Testis (tissue), 5 donors: ENCODE measurements around the gene GPER1. TPM values are rescaled to one million over a fixed set of nuclear protein-coding genes. Genes with fewer than 3 reads are reported as not detected.
"Not testable (repeated sequence)": the region's sequence is repeated elsewhere in the genome, so short reads cannot be mapped to it uniquely, and the experiment has no call there.

ENCODE experiments used
- DNase-seq: peaks from one replicate; pipeline ENCODE4 v3.0.0-alpha.2; 2019
- H3K27ac ChIP-seq, 2 donors: fragments of 200-600 bp; sonication (generic); one replicate each; pipeline ENCODE4 v1.5.1; 2019
- H3K27me3 ChIP-seq: fragments of 200-600 bp; sonication (generic); one replicate; pipeline ENCODE4 v1.5.1; 2019
- H3K36me3 ChIP-seq: fragments of 200-600 bp; sonication (generic); one replicate; pipeline ENCODE4 v1.5.1; 2017; ENCODE audit warnings: low read depth; ENCODE audit errors: missing control alignments
- H3K4me1 ChIP-seq: fragments of 200-600 bp; sonication (generic); one replicate; pipeline ENCODE4 v1.5.1; 2019
- H3K4me3 ChIP-seq, 2 donors: fragments of 200-600 bp; sonication (generic); one replicate each; pipeline ENCODE4 v1.5.1; 2017 to 2019
- H3K9me3 ChIP-seq: fragments of 200-600 bp; sonication (generic); one replicate; pipeline ENCODE4 v1.5.1; 2017
- CTCF ChIP-seq, 3 experiments: fragments of 450-650 bp in 2 of 3; fragments of 200-600 bp in 1 of 3; sonication (generic) in 1 of 3; IDR thresholded peaks; one replicate each; pipeline ENCODE4 v1.5.1; 2016 to 2019; ENCODE audit warnings: antibody characterized with exemption in 3 of 3, mild to moderate bottlenecking in 2 of 3, moderate library complexity in 1 of 3
- POLR2A ChIP-seq: fragments of 450-650 bp; IDR thresholded peaks from one replicate; pipeline ENCODE4 v1.6.1; 2017; ENCODE audit warnings: antibody characterized with exemption, mild to moderate bottlenecking, moderate library complexity
- WGBS, 2 donors: methylation state at CpG; one replicate each; pipeline ENCODE4 v1.1.5; 2018; 5-methylcytosine and 5-hydroxymethylcytosine counted together
- intact Hi-C: fragments of 100-400 bp; cut with DNase I; formaldehyde crosslinking; loops from one replicate; pipeline ENCODE4 v1.15.1; 2023; ENCODE audit warnings: low total_unique reads
- long read RNA-seq, 2 donors: transcript quantifications; one replicate each; lab custom pipeline, GENCODE V29; 2026
- polyA plus RNA-seq: library from polyadenylated mRNA; stranded (reverse); fragments of 350-450 nt; fragmentation: Illumina TruSeq; extraction: RNeasy Lipid Tissue Mini Kit (QIAGEN cat#74804); gene quantifications from one replicate; pipeline ENCODE4 v1.2.3, GENCODE V29; 2014; ENCODE audit warnings: low read depth, low replicate concordance; ENCODE audit not compliant: insufficient read depth
- total RNA-seq, 2 donors: library from RNA; depleted of rRNA; stranded (reverse); fragments of >200 nt; gene quantifications; one replicate each; pipeline ENCODE4 v1.2.3, GENCODE V29; 2016

GPER1 gene
- total RNA-seq (1 to 10 TPM; 3.2 to 3.4 TPM), polyA plus RNA-seq (3.5 TPM)
- long read RNA-seq, donor 1, partial matches to known transcripts = 0 of 1 reads
- long read RNA-seq, donor 1, other reads (novel, unspliced or antisense) = 0 of 1 reads
- long read RNA-seq, donor 2, partial matches to known transcripts = 0 of 1 reads
- long read RNA-seq, donor 2, other reads (novel, unspliced or antisense) = 0 of 1 reads

GRCh38 chr7:1087952-1088920 lies at the start of gene GPER1:
GPER1 (plus strand) TSS chr7:1088113; CDS start chr7:1091729, 3,616 bp downstream.
- 47 to 66% methylated on average over 21 to 23 of the region's 28 CpGs for WGBS, 2 donors
- no peaks in the 10 kb centered on the region for H3K27me3 ChIP-seq
- intact Hi-C loops = no loop called here
- peaks cover 18% of the 10 kb centered on the region for H3K4me1 ChIP-seq
- TF ChIP-seq CTCF (IDR thresholded peaks at IDR 0.05) (no peak), POLR2A (no peak)
- H3K27ac ChIP-seq = peak within 1 kb of the TSS; percentile 0 to 36
- H3K9me3 ChIP-seq = no peaks in the 10 kb centered on the region
- DNase-seq = peak; percentile 34
- peak within 1 kb of the TSS; percentile 40 to 42 for H3K4me3 ChIP-seq
- H3K36me3 ChIP-seq = no peaks in the 10 kb centered on the region

DNA sequence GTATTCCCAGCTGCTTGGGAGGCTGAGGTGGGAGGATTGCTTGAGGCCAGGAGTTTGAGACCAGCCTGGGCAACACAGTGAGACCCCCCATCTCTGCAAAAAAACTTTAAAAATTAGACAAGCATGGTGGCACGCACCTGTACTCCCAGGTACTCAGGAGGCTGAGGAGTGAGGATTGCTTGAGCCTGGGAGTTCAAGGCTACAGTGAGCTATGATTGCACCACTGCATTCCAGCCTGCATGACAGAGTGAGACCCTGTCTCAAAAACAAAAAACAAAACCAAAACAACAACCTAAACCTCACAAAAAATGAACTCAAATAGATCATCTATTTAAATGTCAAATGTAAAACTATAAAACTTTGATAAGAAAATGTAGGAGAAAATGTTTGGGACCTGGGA lies 47.7 kb upstream of the GPER1 start:
- H3K4me1 ChIP-seq = peaks cover 27% of the 10 kb centered on the region
- DNase-seq, H3K27ac ChIP-seq, H3K9me3 ChIP-seq, H3K36me3 ChIP-seq, H3K4me3 ChIP-seq, H3K27me3 ChIP-seq, intact Hi-C loops: not testable (repeated sequence)
- WGBS, 2 donors = 77 to 82% methylated on average over 1 of the region's 1 CpG

DNA sequence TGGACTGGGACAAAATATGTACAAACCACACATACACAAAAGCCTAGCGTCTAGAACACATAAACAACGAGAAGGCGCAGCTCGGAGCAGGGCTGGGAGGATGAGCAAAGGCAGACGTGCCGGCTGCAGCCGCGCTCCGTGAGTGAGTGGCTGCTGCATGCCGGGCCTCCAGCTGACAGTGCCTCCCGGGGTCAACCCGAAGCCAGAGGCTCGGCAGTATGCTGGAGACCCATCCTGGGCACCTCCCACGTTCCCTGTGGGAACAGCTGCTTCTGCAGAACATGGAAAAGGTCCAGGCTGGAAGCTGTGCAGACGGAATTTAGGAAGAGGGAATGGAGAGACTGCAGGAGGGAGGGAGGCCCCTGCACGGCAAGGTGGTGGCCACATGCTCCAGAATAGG lies 47.1 kb upstream of the GPER1 start:
- H3K27me3 ChIP-seq = no peaks in the 10 kb centered on the region
- TF ChIP-seq CTCF (IDR thresholded peaks at IDR 0.05) (no peak), POLR2A (no peak)
- H3K27ac ChIP-seq = peak overlapping the region in 1 of 2 donors; percentile 45
- no peaks in the 10 kb centered on the region for H3K9me3 ChIP-seq
- H3K4me3 ChIP-seq = no peak overlapping the region
- intact Hi-C loops = no loop called here
- 41 to 46% methylated on average over 16 of the region's 16 CpGs for WGBS, 2 donors
- H3K4me1 ChIP-seq = peaks cover 27% of the 10 kb centered on the region
- DNase-seq = peak; percentile 79
- no peaks in the 10 kb centered on the region for H3K36me3 ChIP-seq

GRCh38 chr7:1041551-1042491 lies 46.1 kb upstream of the GPER1 start:
- H3K9me3 ChIP-seq = no peaks in the 10 kb centered on the region
- peak overlapping the region in 1 of 2 donors; percentile 45 for H3K27ac ChIP-seq
- WGBS, 2 donors = 66 to 72% methylated on average over 18 to 40 of the region's 40 CpGs
- H3K4me3 ChIP-seq = no peak overlapping the region
- H3K4me1 ChIP-seq = peaks cover 27% of the 10 kb centered on the region
- intact Hi-C loops = no loop called here
- no peak for DNase-seq
- TF ChIP-seq POLR2A = no peak
- no peak for TF ChIP-seq CTCF (IDR thresholded peaks at IDR 0.05)
- no peaks in the 10 kb centered on the region for H3K36me3 ChIP-seq
- H3K27me3 ChIP-seq = no peaks in the 10 kb centered on the region
